NOMO-1 treated with DMSO at 0.1 percent for 48 hours (cell line): ENCODE data around the gene CATSPERE.

Source experiments
- DNase-seq: peaks from one replicate; lab custom pipeline; 2025; ENCODE audit not compliant: unreplicated experiment; lab: John Stamatoyannopoulos, UW

CATSPERE gene

DNA sequence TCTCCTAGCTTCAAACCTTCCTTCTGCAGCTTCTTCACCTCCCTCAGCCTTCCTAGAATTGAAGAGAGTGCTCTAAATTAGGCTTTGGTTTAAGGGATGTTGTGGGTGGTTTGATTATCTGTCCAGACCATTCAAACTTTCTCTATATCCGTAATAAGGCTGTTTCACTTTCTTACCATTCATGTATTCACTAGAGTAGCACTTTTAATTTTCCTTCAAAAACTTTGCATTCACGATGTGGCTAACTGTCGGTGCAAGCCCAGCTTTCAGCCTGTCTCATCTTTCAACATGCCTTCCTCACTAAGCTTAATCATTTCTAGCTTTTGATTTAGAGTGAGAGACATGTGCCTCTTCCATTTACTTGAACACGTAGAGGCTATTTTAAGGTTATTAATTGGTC lies 165.6 kb downstream of the CATSPERE start:
- no peak for DNase-seq

DNA sequence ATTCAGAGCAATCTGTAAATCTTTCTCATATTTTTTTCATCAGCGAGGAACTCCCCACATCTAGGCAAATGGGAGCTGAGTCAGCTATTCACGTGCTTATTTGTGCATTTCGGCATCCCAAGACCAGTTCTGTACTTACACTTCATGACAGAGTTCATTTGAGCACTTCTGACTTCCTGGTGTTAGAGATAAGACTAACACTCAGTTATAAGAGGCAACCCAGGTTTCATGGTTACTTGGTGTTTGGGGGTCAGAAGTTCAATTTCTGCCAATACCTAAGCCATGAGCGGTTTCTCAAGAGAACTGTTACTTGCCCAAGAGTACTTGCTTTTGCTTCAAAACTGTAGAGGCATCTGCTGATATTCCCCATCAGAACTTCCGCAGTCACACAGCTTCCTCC lies 167.7 kb downstream of the CATSPERE start:
- DNase-seq = no peak

DNA sequence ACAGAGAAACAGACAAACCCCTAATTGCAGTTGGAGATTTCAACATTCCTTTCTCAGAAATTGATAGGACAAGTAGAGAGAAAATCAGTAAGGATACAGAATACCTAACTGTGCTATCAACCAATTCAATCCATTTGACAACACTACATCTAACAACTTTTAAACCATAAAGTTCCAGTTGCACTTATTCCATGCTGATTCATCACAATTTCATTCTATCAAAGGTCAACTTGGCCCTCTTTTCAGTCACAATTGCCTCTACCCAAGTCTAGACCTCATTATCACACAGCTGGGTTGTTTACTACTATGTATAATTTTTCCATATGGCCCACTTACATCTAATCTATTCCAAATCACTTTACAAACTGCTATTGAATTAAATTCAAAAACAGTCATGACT lies 172.1 kb downstream of the CATSPERE start:
- no peak for DNase-seq

DNA sequence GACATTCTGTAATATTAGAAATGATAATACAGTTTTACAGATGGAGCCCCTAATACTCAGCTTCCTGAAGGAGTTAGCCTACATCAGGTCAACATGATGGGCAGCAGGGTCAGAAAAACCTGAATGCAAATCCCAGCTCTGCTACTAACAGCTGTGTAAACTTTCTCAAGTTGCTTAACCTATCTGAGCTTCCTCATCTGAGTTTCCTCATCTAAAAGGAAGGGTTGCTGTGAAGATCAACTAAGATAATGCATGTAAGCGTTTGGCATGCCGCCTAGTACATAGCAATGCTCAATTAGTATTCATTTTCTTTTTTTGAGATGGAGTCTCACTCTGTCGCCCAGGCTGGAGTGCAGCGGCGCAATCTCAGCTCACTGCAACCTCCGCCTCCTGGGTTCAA lies 173.5 kb downstream of the CATSPERE start:
- DNase-seq = no peak

DNA sequence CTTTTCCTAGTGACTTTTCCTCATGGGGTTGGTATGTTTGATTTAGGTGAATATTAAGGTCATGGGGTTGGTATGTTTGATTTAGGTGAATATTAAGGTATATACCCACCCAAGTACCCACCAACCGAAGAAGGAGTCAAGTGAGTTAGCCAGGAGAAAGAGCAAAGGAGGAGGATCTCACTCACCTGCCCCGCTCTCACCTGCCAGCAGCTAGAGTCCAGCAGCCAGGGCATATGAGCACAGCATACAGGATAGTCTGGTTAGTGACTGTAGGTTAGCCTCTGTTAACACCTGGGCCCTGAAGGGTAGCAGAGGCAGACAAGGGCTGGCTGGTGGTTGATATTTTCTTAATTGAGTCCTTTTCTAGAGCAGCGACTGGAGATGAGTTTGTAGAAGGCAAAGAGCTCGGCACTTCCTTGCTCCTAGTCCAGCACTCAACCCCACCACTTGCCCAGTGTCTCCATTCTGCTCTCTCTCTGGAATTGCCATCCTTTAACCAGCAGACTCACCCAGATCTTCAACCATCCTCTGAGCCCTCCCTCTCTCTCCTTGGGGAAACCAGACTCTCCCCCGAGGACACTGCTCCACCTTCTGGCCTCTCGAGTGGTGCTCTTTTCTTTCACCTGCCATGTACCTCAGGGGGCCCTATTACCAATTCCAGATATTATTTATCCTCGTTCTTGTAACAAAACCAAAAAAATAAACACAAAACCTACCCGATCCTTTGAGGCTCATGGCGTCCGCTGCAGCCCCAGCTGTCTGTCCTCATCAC lies 175.6 kb downstream of the CATSPERE start:
- no peak for DNase-seq

DNA sequence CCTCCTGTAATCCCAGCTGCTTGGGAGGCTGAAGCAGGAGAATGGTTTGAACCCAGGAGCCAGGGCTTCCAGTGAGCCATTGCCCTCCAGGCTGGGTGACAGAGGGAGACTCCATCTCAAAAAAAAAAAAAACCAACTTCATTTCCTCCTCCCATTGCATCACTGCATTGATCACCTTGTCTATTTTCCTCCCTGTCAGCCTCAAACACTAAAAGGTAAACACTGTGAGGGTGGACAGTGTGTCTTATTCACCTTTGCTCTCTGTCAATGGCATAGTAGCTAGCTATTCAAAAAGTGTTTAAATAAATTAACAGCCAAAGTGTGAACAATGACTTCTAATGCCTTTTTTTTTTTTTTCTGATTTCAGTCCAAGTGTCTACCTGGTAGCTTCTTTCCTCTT lies 178.5 kb downstream of the CATSPERE start:
- no peak for DNase-seq

DNA sequence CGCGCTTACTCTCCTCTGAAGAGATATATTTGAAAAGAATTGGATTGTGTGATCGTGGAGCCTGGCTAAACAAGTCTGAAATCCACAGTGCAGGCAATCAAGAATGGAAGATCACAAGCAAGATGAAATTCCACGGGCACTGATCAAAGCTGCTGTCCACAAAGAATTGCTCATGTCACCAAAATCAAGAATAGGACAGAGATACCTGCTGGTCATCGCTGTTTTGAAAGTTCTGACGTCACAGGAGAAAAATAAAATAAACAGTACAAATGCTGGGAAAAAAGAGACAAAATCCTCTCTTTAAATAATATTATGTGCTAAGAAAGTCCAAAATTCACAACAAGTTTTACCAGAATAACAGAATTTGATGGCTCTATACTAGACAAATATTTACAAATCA lies 179.8 kb downstream of the CATSPERE start:
- no peak for DNase-seq

DNA sequence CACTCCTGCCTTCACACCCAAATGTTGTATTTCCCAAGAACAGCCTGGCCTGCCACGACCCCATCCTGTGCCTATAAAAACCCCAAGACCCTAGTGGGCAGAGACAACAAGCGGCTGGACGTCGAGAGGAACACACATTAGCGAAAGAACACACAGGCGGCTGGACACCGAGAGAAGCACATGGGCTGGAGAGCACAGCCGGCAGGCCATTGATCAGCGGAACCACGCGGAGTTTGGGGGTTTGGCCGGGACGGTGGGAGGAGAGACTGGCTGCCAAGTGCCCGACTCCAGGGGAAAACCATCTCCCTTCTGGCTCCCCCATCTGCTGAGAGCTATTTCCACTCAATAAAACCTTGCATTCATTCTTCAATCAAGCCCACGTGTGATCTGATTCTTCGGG lies 181.5 kb downstream of the CATSPERE start:
- no peak for DNase-seq

DNA sequence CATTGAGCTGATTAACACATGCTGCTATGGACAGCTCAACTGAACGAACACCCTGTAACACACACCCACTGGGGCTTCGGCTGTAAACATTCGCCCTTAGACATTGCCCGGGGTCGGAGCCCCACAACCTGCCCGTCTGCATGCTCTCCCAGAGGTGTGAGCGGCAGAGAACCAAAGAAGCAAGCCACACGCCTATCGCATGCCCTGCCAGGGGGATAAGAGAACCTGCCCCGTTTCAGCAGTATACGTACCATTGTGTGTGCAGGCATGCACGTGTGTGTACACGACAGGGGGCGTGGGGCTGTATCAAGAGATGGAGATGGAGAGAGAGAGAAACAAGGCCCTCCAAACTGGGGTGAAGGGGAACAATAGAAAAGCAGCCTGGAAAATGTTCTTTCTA lies 181.9 kb downstream of the CATSPERE start:
- DNase-seq = no peak

DNA sequence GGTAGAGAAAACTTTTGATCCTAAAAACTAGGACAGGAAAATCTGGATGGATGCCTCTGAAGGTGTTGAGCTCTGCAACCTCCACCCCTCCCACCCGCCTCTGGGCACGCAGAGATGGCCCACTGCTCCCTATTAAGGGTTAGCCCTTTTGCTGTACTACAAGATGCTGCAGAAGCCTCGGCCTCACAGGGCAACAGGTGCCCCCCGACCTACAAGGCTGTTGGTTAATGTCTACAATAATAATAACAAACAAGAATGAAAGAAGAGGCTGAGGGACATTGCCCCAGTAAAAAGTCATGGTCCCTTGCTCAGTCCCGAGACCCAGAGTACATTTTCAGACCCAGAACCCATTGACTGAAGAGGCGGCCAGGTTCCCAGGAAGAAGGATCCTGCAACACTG lies 184.3 kb downstream of the CATSPERE start:
- no peak for DNase-seq

DNA sequence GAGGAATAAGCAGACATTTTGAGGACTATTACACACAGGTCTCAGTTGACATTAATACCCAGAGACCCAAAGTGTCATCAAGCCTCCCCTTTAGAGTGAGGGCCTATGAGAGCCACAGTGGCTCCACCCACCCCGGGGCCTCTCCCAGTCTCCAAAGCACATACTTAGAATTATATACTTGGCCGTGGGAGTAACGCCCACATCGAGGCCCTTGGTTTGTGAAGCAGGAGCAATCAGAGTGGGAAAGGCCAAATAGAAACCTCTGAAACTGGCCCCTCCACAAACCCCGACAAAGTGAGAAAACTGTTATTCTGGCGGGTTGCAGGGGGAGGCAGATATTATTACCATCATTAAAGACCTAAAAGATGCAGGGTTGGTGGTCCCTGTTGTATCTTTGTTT lies 184.8 kb downstream of the CATSPERE start:
- no peak for DNase-seq

DNA sequence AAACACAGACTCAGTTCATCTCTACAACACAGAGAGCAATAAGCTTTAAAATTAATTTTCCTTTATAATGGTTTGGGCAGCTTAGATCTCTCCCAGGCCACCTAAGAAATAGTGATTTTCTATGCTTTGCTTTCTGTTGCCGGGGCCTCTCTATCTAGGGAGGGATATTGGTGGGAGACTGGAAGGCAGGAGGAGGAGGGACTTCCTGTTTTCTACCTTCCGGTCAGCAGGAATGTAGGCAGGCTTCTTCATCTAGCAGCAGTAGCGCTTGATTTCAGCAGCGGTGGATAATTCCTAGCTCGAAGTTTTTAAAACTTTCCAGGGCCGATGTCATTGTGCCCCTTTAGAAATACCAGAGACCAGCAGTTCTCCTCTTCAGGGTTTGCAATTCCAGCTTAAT lies 186.7 kb downstream of the CATSPERE start:
- no peak for DNase-seq

DNA sequence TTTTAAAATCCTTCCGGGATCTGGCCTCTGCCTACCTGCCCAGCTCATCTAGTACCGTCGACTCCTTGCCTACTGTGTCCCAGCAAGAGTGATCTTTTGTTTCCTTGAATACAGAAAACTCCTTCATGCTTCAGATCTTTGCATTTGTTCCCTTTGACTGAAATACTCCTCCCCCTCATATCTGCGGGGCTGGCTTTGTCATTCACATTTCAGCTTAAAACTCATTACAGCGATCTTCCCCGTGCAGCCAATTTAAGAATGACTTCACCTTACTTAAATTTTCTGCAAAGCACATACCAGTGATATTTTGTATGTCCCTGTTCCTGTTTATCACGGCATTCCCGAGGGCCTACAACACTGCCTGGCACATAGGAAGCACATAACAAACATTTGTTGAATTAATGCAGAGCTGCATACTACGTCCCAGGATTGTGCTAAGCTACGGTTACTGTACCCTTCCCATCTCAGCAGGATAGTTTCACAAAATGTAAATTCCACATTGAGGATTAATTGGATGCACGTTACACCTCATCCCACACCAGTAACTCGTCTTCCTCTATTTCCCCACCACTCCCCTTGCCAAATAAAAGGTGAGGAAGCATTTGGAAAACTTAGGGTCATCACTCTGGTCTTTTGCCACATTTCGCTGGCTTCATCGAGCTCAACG lies 191.0 kb downstream of the CATSPERE start:
- DNase-seq = peak; percentile 33

DNA sequence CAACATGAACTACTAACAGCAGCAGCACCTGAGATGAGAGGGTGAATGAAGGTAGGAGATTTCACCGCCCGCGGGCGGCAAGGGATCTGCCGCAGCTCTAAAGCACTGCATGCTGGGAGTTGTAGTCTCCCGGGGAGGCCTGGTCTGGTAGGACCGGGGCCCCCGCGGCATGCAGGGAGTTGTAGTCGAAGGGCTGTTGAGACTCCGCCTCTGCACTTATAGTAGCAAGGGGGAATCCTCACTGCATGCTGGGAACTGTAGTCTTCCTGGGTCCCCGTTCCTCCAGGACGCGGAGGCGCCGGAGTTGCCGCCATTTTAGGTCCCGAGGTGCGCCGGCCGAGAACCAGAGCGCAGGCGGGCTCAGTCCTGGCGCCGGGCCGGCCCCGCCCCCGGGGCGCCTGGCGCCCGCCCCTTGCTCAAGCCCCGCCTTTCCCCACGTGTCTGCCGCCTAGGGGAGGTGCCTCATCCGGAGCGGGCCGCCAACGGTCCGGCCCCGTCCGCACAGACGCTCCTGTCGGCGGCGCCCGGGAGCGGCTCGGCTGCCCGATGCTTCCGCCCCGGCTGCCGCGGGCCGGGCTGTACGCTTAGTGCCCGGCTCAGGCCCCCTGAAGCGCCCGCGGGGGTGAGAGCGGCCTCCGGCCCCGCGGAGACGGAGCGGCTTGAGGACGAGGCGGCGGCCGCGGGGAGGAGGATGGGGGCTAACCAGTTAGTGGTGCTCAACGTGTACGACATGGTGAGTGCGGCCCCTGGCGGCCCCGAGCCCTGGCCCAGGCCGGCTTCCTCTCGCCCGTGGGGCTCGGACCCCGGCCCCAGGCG lies 191.8 kb downstream of the CATSPERE start, which contains the start of gene DESI2:
Gene DESI2, plus strand, starts transcription at position 504 of the 816 bp plus-strand sequence. Its CDS starts 188 bp downstream, at position 692.
- DNase-seq = peak; percentile 98

DNA sequence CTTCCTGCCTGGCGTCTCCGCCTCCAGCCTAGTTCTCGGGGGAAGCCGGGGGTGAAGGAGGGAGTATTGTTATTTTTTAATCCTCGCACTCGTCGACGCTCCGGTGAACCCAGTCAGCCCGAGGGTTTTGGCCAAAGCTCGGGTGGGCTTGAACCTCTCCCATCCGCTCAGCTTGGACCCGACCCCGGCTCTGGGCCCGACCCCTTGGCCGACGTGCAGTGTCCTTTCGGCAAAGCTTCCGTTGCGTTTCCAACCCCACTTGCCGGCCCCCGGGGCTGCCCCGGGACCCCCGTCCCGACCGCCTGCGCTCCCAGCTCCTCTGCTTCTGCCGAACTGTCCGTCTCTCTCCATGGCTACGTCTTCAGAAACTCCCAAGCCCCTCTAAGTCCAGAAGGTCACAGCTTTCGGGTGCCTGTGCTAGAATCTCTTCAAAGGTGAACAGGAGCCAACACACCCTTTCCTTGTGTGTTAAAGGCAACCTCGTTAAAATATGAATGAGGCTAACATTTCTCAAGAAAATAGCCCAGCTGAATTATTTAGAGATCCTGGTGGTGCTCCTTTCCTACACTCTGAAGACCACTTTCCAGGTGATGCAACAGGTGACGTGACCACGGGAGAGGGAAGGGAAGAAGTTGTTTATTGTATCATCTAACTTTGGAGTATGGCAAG lies 192.5 kb downstream of the CATSPERE start:
- peak; percentile 15 for DNase-seq

DNA sequence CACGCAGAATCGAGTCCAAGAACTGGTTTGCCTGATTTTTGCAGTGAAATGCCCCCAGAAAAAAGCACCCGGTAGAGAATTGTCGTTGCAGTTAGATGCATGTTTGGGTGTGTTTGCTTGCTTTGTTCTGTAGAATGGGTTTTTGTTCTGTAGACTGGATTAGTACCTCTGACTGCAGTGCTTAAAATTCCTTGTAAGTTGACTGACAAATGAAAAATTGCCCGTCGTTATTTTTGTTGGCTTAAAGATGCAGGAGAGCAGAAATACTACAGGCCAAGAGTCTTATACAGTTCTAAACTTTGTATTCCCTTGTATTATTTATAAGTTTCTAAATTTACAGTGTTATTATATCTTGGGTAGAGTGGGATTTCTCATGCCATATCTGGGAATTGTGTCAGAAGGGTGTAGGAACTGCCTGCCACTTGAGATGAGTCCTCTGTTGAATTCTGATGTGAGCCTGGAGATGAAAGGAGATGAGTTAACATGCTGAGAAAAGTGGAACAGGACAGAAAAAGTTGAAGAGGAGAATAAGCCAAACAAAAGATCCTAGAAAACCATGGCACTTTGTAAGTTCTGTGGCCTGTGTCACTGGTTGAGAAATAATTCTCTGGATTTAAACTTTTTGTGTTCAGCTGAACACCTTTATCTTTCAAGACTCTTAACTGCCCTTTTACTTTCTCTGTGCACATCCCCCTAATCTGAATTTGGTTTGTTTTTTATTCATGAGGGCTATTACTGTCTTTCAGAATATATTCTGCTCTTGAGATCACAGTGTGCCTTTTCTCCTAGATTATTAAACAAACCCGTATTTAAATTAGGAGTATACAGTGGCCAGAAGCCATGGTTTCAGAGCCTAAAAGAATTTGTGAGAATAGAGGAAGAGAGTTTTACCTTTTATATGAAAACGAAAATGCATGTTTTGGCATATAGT lies 193.3 kb downstream of the CATSPERE start:
- DNase-seq = peak; percentile 1

DNA sequence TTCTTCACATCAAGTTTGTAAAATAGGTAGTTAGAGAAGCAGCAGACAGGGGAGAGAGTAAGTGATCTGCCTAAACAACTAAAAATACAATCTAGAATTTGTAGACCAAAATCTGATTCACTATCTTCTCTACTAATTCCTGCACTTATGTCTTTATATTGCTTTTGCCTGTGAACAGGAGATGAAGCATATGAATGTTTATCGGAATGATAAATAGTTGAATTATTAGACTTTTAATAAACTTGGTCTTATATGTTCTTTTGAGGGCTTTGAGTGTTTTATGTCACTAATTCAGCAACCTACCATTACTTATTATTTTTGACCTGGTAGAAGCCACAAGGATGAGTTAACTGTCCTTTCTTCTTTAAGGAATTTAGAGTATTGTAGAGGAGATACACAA lies 194.1 kb downstream of the CATSPERE start:
- no peak for DNase-seq

DNA sequence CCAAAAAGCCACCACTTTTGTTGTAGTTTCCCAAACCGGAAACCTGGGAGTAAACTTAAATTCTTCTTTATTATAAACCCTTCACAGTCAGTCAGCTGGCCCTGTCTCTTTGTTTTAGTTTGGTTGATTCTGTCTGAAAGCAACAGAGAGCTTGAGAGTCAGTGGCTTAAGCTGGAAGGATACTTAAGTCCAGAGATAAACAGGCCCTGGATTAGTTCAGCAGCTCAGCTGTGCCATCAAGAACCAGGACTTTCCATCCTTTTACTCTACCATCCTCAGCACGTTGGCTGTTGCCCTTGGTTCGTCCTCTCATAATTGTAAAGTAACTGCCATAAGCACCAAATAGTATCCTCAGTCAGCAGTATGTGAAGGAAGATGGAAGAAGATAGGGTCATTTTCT lies 196.3 kb downstream of the CATSPERE start:
- no peak for DNase-seq

DNA sequence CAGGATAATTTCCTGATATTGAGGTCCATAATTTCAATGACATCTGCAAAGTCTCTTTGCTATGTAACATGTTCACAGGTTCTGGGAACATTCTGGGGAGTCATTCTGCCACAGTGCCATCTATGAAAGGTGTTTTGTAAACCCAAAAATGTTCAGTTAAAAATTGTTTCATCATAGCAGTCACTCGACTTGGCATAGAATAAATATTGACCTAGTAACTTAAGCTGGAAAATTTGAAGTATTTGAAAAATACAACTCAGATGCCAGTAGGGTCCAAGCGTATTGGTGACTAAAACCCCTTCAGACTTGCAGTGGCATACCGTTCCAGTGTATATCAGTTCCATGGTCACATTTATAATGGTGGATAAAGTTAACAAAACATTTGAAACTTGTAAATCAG lies 198.6 kb downstream of the CATSPERE start:
- no peak for DNase-seq

DNA sequence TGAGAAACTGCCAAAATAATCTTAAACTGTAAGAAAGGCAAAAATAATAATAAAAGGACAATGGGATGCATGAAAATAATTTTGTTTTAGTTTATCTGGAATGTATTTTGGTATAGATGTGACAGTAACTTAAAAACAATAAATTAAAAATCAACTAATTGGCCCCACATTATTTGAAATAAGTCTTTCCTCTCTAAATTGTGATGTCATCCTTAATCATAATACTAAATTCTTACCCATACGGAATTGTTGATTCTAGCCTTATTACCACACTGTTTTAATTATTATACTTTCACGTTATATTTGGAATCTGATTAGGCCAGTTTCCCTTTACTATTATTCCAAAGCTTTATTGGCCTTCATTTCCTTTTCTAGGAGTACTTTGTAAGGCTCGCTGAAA lies 199.5 kb downstream of the CATSPERE start:
- DNase-seq = no peak
